HCT116 (cell line): ENCODE data around the gene SH3RF2. TPM values are rescaled to one million over a fixed set of nuclear protein-coding genes. Genes with fewer than 3 reads are reported as not detected.

Source experiments
- ATAC-seq: fragments of 200-7000 bp; cut with Tn5 transposase; 2 replicates; pipeline ENCODE4 v1.9.1; 2020; ENCODE audit warnings: mild to moderate bottlenecking, moderate library complexity
- BruUV-seq: library from RNA; stranded (reverse); fragments of 400-500 nt; replicated peaks from 2 replicates; lab custom pipeline; 2021; lab: Mats Ljungman, UMichigan
- CTCF ChIA-PET: fragments of 300-600 bp; sonication (Branson Sonifier 250); formaldehyde crosslinking; loops from one replicate; lab custom pipeline; 2021; ENCODE audit warnings: antibody characterized with exemption; lab: Charles Lee
- POLR2A ChIA-PET: fragments of 300-600, 350-600 bp; sonication (Branson Sonifier 250); formaldehyde crosslinking; loops from one replicate; lab custom pipeline; 2021; ENCODE audit warnings: antibody characterized with exemption; lab: Charles Lee
- RAD21 ChIA-PET, 2 experiments: fragments of 300-600 bp; sonication (Branson Sonifier 250); formaldehyde crosslinking; loops; one replicate each; lab custom pipeline; 2023; ENCODE audit warnings: low total read pairs in 2 of 2; ENCODE audit not compliant: uncharacterized antibody in 2 of 2, unreplicated experiment in 2 of 2, low non-redundant PET in 1 of 2; lab: Charles Lee
- DNase-seq: peaks from one replicate; pipeline ENCODE4 v3.0.0-alpha.2; 2010; ENCODE audit warnings: low read depth, low spot score
- H2AFZ ChIP-seq: fragments of 200-600 bp; shearing (Covaris generic), sonication (generic); 2 replicates; pipeline ENCODE4 v1.6.1; 2017; ENCODE audit warnings: low read depth, mixed run types, mixed read lengths, antibody characterized with exemption, low read length; ENCODE audit not compliant: poor library complexity, severe bottlenecking
- H3K27ac ChIP-seq: 2 replicates; pipeline ENCODE4 v1.5.1; 2012; ENCODE audit warnings: low read depth, low read length
- H3K27me3 ChIP-seq: fragments of 200-600 bp; sonication (generic); 2 replicates; pipeline ENCODE4 v1.6.1; 2016; ENCODE audit warnings: mixed run types, low read length, mixed read lengths; ENCODE audit not compliant: insufficient read depth
- H3K36me3 ChIP-seq, 2 experiments: fragments of 200-500 bp in 1 of 2; fragments of 200-600 bp in 1 of 2; sonication (Bioruptor generic) in 1 of 2; sonication (generic) in 1 of 2; 2 replicates each; pipeline versions ENCODE4 v1.5.1 to v1.6.1; 2014 to 2016; ENCODE audit warnings: low read length in 2 of 2, inconsistent platforms in 1 of 2, mixed read lengths in 1 of 2, mixed run types in 1 of 2; ENCODE audit not compliant: insufficient read depth in 2 of 2, control insufficient read depth in 1 of 2
- H3K4me1 ChIP-seq, 2 experiments: fragments of 200-600 bp in 1 of 2; sonication (generic) in 1 of 2; 2 replicates each; pipeline versions ENCODE4 v1.5.1 to v1.6.1; 2012 to 2017; ENCODE audit warnings: low read length in 2 of 2, inconsistent platforms in 1 of 2, mild to moderate bottlenecking in 1 of 2, mixed read lengths in 1 of 2, mixed run types in 1 of 2, moderate library complexity in 1 of 2; ENCODE audit not compliant: insufficient read depth in 2 of 2, control insufficient read depth in 1 of 2
- H3K4me2 ChIP-seq: fragments of 200-600 bp; sonication (generic); 2 replicates; pipeline ENCODE4 v1.6.1; 2017; ENCODE audit warnings: mixed run types, low read length, mixed read lengths
- H3K4me3 ChIP-seq, 2 experiments: fragments of 200-600 bp in 1 of 2; sonication (generic) in 1 of 2; replicated peaks in 1 of 2; 2 replicates each; pipeline ENCODE4 v1.5.1; 2011 to 2016; ENCODE audit warnings: low read length in 2 of 2, control low read depth in 1 of 2, low read depth in 1 of 2, mild to moderate bottlenecking in 1 of 2, mixed read lengths in 1 of 2, mixed run types in 1 of 2
- H3K79me2 ChIP-seq: fragments of 200-600 bp; sonication (generic); 2 replicates; pipeline ENCODE4 v1.6.1; 2017; ENCODE audit warnings: mild to moderate bottlenecking, mixed run types, low read length, moderate library complexity, mixed read lengths; ENCODE audit not compliant: insufficient read depth
- H3K9ac ChIP-seq: fragments of 200-600 bp; sonication (generic); 2 replicates; pipeline ENCODE4 v1.6.1; 2016; ENCODE audit warnings: low read length, mixed read lengths
- H3K9me2 ChIP-seq: fragments of 200-600 bp; sonication (generic), shearing (Covaris generic); 2 replicates; pipeline ENCODE4 v1.6.1; 2017; ENCODE audit warnings: mixed run types, mild to moderate bottlenecking, moderate library complexity; ENCODE audit not compliant: insufficient read depth
- H3K9me3 ChIP-seq, 2 experiments: fragments of 200-500 bp in 1 of 2; fragments of 200-600 bp in 1 of 2; sonication (Bioruptor generic) in 1 of 2; sonication (generic) in 1 of 2; 2 replicates each; pipeline ENCODE4 v1.6.1; 2014 to 2017; ENCODE audit warnings: low read length in 2 of 2, mixed read lengths in 2 of 2, inconsistent platforms in 1 of 2, low read depth in 1 of 2, mild to moderate bottlenecking in 1 of 2, mixed run types in 1 of 2, moderate library complexity in 1 of 2; ENCODE audit not compliant: control insufficient read depth in 1 of 2, insufficient read depth in 1 of 2
- H4K20me1 ChIP-seq: fragments of 200-600 bp; sonication (generic), shearing (Covaris generic); 2 replicates; pipeline ENCODE4 v1.6.1; 2017; ENCODE audit warnings: mixed run types, mild to moderate bottlenecking, moderate library complexity; ENCODE audit not compliant: insufficient read depth
- CBX3 ChIP-seq: IDR thresholded peaks from 2 replicates; pipeline ENCODE4 v1.6.1; 2012; ENCODE audit warnings: low read depth
- CEBPB ChIP-seq: IDR thresholded peaks from 2 replicates; pipeline ENCODE4 v1.6.1; 2012; ENCODE audit warnings: low read depth
- REST ChIP-seq: IDR thresholded peaks from 2 replicates; pipeline ENCODE4 v1.6.1; 2012; ENCODE audit warnings: low read depth
- TCF7L2 ChIP-seq: IDR thresholded peaks from 2 replicates; pipeline ENCODE4 v1.7.0; 2011; ENCODE audit warnings: borderline replicate concordance, inconsistent platforms; ENCODE audit not compliant: insufficient read depth, insufficient read length; ENCODE audit errors: extremely low read depth
- YY1 ChIP-seq: IDR thresholded peaks from 2 replicates; pipeline ENCODE4 v1.6.1; 2011; ENCODE audit warnings: low read length, low read depth, moderate library complexity, mild to moderate bottlenecking; ENCODE audit not compliant: insufficient replicate concordance; ENCODE audit errors: extremely low read depth
- ZBTB33 ChIP-seq: IDR thresholded peaks from 2 replicates; pipeline ENCODE4 v1.6.1; 2011; ENCODE audit warnings: mild to moderate bottlenecking, low read length, moderate library complexity; ENCODE audit not compliant: insufficient replicate concordance; ENCODE audit errors: extremely low read depth
- intact Hi-C: fragments of 100-400 bp; cut with micrococcal nuclease; formaldehyde crosslinking; loops from 2 replicates; pipeline ENCODE4 v1.10.0; 2022
- total RNA-seq: library from RNA; stranded (reverse); gene quantifications from one replicate; pipeline ENCODE4 v1.2.1, GENCODE V29; 2021; ENCODE audit not compliant: unreplicated experiment

Gene SH3RF2
- total RNA-seq, 1 experiment from 2014 or later = 14.3 TPM

- ChIA-PET CTCF (no interaction called here), POLR2A (no interaction called here), RAD21 (no interaction called here)
- Histone ChIP-seq H3K27me3 (no peaks in the 10 kb centered on the region), H3K36me3 (no peaks in the 10 kb centered on the region), H4K20me1 (no peaks in the 10 kb centered on the region), H3K27ac (no peak overlapping the region), H3K9me2 (no peaks in the 10 kb centered on the region), H2AFZ (peak overlapping the region; percentile 39), H3K79me2 (no peaks in the 10 kb centered on the region), H3K9me3 (no peaks in the 10 kb centered on the region), H3K4me2 (no peak overlapping the region), H3K4me1 (peaks cover 0 to 8% of the 10 kb centered on the region in 2 experiments; a peak in 3 of 4 replicates), H3K4me3 (no peak overlapping the region), H3K9ac (no peak overlapping the region)
- ATAC-seq (no peak), DNase-seq (no peak)
- no TSS peak for BruUV-seq
- TF ChIP-seq CBX3 (no peak), TCF7L2 (no peak), CEBPB (no peak), YY1 (no peak), REST (no peak), ZBTB33 (no peak)
- intact Hi-C loops = no loop called here
Measured at GRCh38 chr5:145913701-145914100, 22.7 kb upstream of the SH3RF2 start.
